ENCODE data around the gene SNX18. TPM values are rescaled to one million over a fixed set of nuclear protein-coding genes. Genes with fewer than 3 reads are reported as not detected.

Gene SNX18
- total and polyA plus RNA-seq, 10 of the 15 experiments (the other 5 are each of a cell fraction or from before 2014, with no cell fraction given) = 0.27 to 1.7 (median 0.47) TPM

- TF ChIP-seq ZBTB11 (CRISPR knock-in tag; IDR thresholded peaks at IDR 0.05) (no peak), IKZF2 (IDR thresholded peaks at IDR 0.05) (peak; percentile 72 to 74; a peak in 3 of 4 replicates), SUPT20H (IDR thresholded peaks at IDR 0.05; ENCODE audit: borderline replicate concordance, control insufficient read depth, low read depth, low read length) (no peak), MTA2 (IDR thresholded peaks at IDR 0.05; ENCODE audit: low read depth) (peak; percentile 49; the same call in 1 of the 2 replicates), EP300 (IDR thresholded peaks at IDR 0.05; ENCODE audit: borderline replicate concordance in 1 of 2, control insufficient read depth in 1 of 2, low read depth in 2 of 2, low read length in 2 of 2) (peak in 1 of 2 experiments; percentile 41; a peak in 1 of 4 replicates), BACH1 (IDR thresholded peaks at IDR 0.05; ENCODE audit: borderline replicate concordance) (0 out of 2 replicates have a peak, but pooled peaks have one; percentile 15), RUNX3 (IDR thresholded peaks at IDR 0.05; ENCODE audit: low read length) (peak; percentile 76), CREM (IDR thresholded peaks at IDR 0.05; ENCODE audit: low read depth) (0 out of 2 replicates have a peak, but pooled peaks have one; percentile 22), TCF12 (IDR thresholded peaks at IDR 0.05; ENCODE audit: low read depth, low read length) (no peak), BCL11A (IDR thresholded peaks at IDR 0.05; ENCODE audit: low read depth, low read length) (0 out of 2 replicates have a peak, but pooled peaks have one; percentile 22), DPF2 (IDR thresholded peaks at IDR 0.05) (peak; percentile 44; the same call in 1 of the 2 replicates), PKNOX1 (IDR thresholded peaks at IDR 0.05) (peak; percentile 69; the same call in 1 of the 2 replicates), ZSCAN29 (IDR thresholded peaks at IDR 0.05) (no peak), IRF4 (IDR thresholded peaks at IDR 0.05; ENCODE audit: low read depth, low read length) (peak; percentile 85)
- TF ChIP-seq, protein P1, sequence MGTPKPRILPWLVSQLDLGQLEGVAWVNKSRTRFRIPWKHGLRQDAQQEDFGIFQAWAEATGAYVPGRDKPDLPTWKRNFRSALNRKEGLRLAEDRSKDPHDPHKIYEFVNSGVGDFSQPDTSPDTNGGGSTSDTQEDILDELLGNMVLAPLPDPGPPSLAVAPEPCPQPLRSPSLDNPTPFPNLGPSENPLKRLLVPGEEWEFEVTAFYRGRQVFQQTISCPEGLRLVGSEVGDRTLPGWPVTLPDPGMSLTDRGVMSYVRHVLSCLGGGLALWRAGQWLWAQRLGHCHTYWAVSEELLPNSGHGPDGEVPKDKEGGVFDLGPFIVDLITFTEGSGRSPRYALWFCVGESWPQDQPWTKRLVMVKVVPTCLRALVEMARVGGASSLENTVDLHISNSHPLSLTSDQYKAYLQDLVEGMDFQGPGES (IDR thresholded peaks at IDR 0.05) = no peak
- TF ChIP-seq, protein P2, sequence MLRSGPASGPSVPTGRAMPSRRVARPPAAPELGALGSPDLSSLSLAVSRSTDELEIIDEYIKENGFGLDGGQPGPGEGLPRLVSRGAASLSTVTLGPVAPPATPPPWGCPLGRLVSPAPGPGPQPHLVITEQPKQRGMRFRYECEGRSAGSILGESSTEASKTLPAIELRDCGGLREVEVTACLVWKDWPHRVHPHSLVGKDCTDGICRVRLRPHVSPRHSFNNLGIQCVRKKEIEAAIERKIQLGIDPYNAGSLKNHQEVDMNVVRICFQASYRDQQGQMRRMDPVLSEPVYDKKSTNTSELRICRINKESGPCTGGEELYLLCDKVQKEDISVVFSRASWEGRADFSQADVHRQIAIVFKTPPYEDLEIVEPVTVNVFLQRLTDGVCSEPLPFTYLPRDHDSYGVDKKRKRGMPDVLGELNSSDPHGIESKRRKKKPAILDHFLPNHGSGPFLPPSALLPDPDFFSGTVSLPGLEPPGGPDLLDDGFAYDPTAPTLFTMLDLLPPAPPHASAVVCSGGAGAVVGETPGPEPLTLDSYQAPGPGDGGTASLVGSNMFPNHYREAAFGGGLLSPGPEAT (IDR thresholded peaks at IDR 0.05; ENCODE audit: low read depth) = peak; percentile 51; the same call in 1 of the 2 replicates
These were observed 47.9 kb upstream of the SNX18 start (continued) for GRCh38 chr5:54469622-54470021.
